Measurements from ENCODE around the gene SESN3.
"Not testable (repeated sequence)": the region's sequence is repeated elsewhere in the genome, so short reads cannot be mapped to it uniquely, and the experiment has no call there.

The SESN3 gene

GRCh38 chr11:95248666-95249467 is 17.9 kb upstream of the SESN3 start:
- no peak for DNase-seq (ENCODE audit: low read depth)

GRCh38 chr11:95247883-95248282 is 16.9 kb upstream of the SESN3 start:
- no peak for DNase-seq (ENCODE audit: low read depth)

- DNase-seq (ENCODE audit: low read depth) = no peak
Measured at GRCh38 chr11:95247127-95247684, 16.2 kb upstream of the SESN3 start.

- no peak for DNase-seq (ENCODE audit: low read depth)
Measured at GRCh38 chr11:95245581-95245980, 14.6 kb upstream of the SESN3 start.

DNA sequence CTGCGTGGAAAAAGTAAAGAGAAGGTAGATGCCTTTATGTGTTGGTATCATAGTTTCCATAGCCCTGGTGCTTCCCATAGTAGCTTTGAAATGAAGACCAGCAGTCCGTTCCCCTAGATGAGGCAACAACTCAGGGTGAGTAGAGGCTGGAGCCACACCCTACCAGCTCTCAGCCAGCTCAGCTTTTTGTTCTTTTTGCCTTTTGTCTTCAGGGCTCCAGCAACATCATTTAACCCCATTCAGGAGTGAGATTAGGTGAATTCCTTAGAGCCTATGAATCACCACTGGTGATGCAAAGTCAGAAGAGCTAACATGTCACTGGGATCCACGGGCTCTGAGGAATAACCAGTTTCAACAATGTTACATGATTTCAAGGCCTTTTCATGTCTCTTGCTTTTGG is 14.0 kb upstream of the SESN3 start:
- DNase-seq (ENCODE audit: low read depth) = no peak

- no peak for DNase-seq (ENCODE audit: low read depth)
Measured at GRCh38 chr11:95243673-95244072, 12.7 kb upstream of the SESN3 start.

DNA sequence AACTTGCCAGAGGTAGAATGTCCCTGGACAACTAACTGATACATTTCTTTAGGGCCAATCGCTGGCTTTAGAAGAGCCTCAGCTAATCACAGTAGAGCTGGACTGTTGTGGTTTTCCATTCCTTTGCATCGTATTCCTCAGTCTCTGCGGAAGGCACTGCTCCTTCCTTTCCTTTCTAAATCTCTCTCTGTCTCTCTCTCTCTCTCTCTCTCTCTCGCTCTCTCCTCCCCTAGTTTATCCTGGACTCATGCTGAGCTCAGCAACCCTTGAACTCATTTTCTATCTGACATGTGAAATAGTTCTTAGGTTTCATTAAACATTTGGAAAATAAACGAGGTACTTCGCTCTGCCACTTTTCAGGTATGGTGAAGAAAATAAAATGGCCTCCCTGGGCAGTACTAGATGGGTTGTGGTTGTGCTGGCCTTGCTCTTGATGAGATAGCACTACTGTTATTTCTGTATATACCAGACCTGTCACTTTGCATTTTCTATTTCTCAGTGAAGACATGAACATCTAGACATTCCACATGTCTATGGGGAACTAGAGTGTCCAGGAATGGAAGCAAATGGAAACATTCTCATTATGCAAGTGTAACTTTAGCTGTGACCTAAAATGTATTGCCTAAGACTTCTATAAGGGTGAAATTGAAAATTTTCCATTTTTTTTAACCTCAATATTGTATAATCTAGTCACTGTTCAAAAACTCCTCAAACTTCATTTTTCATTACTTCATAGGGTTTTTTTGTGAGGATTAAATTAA is 12.0 kb upstream of the SESN3 start:
- DNase-seq (ENCODE audit: low read depth) = no peak

GRCh38 chr11:95242091-95242844 is 11.3 kb upstream of the SESN3 start:
- DNase-seq (ENCODE audit: low read depth) = no peak

- DNase-seq (ENCODE audit: low read depth) = no peak
Measured at GRCh38 chr11:95241681-95242081, 10.7 kb upstream of the SESN3 start.

GRCh38 chr11:95239871-95240649 is 9.1 kb upstream of the SESN3 start:
- no peak for DNase-seq (ENCODE audit: low read depth)

DNA sequence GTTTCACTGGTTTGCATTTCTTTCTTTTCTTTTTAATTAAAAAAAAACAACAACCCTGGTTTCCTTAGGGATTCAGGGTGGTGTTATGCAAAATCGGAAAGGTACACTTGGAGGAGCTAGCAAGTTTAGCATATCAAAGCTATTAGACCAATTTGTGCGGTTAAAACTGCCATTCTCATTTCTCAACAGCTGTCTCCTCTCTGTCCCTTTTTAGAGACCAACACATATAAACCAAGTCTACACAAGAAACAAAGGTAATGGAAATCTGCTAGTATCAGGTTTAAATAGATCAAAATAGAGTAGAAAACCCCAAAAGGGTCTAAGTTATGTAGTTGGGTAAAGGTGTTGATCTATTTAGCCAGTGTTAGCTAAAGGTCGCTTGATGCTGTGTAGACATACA is 1.7 kb upstream of the SESN3 start:
- DNase-seq (ENCODE audit: low read depth) = no peak

DNA sequence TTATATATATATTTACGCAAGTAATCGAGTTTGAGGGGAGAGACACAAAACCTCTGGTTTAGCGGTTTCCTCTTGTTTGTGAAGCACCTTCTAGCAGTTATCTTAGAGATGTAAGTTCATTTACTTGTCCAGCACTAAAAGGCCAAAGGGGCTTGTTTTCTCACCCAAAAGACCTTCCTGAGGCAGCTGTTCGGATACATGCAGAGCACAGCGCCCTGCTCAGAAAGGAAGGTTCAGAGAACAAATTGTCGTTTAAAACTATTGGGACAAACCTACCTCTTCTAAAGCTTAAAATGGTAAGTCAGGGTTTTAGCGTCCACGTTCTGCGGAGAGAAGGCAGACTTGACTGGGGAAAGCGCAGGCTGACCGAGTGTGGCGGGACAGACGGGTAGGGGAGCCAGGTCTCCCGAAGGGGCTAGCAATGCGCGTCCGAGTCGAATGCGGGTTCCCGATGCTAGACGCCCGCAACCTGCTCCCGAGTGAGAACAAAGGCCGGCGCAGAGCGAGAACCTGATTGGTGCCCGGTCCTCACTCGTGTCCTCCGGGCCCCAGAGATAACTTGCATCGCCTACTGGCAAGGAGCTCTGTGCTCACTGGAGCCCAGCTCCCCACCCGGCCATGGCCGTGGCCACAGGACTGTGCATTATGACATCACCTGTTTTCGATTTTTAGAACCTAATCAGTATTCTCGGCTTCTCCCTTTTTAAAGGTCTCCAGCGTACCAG is 1.0 kb upstream of the SESN3 start:
- no peak for DNase-seq (ENCODE audit: low read depth)

GRCh38 chr11:95230810-95231126 is 234 bp downstream of the SESN3 start:
- no peak for DNase-seq (ENCODE audit: low read depth)

- DNase-seq (ENCODE audit: low read depth) = no peak
Measured at GRCh38 chr11:95229993-95230809, 801 bp downstream of the SESN3 start.

GRCh38 chr11:95229199-95229992 is 1.6 kb downstream of the SESN3 start:
- DNase-seq (ENCODE audit: low read depth) = peak; percentile 21

DNA sequence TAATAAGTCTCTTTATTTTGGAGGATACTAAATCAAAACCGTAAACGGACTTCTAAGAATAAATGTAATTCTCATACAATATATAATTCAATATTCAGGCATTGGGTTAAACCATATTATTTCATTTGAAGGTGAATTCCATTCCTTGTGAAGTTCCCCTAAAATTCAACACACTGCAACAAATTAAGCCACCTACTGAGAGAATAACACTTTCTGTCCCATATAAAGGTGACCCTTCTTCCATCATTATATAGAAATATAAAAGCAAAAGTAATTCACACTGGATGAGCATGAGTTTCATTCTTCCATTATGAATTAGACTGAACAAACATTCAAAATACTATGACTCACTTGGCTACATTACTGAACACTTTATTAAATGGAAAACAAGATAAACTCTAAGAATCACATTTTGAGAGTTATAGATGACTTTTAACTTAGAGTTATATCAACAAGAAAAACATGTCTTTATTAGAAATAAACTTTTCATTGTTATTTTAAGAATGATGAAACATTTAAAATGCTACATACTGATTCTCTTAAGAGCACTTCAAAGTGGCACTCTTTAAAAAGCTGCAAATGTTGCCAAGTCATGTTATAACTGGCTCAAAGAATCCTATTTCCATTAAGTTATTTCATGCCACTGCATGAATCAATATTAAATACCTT is 2.8 kb downstream of the SESN3 start:
- DNase-seq (ENCODE audit: low read depth) = peak; percentile 13

DNA sequence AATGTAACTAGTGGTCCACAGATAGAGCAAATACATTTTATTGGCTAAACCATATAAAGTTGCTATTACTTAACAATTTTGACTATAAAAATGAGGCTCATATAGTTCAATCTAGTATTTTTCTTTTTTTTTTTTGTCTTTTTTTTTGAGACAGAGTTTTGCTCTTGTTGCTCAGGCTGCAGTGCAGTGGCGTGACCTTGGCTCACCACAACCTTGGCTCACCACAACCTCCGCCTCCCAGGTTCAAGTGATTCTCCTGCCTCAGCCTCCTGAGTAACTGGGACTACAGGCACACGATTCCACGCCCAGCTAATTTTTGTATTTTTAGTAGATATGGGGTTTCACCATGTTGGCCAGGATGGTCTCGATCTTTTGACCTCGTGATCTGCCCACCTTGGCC is 3.9 kb downstream of the SESN3 start:
- not testable (repeated sequence) for DNase-seq (ENCODE audit: low read depth)

- DNase-seq (ENCODE audit: low read depth) = no peak
Measured at GRCh38 chr11:95222817-95223216, 8.2 kb downstream of the SESN3 start.

- no peak for DNase-seq (ENCODE audit: low read depth)
Measured at GRCh38 chr11:95219599-95219998, 11.4 kb downstream of the SESN3 start.
